ENCODE data around the gene C17orf78. TPM values are rescaled to one million over a fixed set of nuclear protein-coding genes. Genes with fewer than 3 reads are reported as not detected.

The C17orf78 gene
- total and polyA plus RNA-seq, 2 of the 13 experiments (the other 11 are each of a cell fraction or from before 2014, with no cell fraction given): not detected

DNA sequence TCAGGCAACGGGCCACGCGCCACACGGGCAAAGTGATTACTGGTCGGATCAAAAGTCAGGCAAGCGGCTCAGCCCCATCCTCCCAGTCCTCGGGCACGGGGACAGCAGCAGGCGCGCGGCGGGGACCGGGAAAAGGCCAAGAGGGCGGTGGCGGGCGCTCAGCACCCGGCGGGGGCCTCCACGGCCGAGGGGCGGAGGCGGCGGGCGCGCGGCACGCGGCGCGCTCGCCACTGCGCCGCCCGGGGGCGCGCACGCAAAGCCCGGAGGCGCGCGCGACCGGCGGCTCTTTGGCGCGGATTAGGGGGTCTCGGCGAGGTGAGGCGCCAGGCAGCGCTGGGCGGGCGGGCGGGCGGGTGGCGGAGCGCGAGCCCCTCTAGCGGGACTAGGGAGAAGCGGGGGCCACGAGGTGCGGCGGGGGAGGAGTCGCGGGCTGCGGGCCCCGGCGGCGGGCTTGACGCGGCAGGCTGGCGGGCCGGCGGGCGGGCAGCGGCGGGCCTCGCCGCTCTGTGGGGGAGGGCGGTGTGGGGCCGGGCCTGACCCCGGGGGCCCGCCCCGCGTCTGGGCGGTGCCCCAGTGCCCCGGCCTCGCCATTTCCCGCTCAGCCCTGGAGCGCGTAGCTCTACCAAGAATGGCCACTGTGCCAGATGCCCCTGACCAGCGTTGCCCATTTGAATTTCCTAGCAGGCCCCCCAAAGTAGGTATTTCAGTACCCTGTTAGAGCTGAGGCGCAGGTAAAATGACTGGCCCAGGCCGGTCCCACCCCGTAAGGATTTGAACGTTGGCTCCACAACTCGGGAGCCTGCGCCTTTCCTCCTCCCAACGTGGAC lies 31.1 kb downstream of the C17orf78 start, which contains the start of the genes ACACA and TADA2A (continued):
- TF ChIP-seq ZNF607 (CRISPR knock-in tag; IDR thresholded peaks at IDR 0.05; ENCODE audit: borderline replicate concordance) (peak; percentile 40; the same call in 1 of the 2 replicates), ARNT (IDR thresholded peaks at IDR 0.05) (no peak), GTF2F1 (IDR thresholded peaks at IDR 0.05; ENCODE audit: low read length) (no peak), SNRNP70 (IDR thresholded peaks at IDR 0.05; ENCODE audit: low read depth, low read length) (no peak), KAT2B (IDR thresholded peaks at IDR 0.05; ENCODE audit: borderline replicate concordance, low read depth, low read length) (no peak), RCOR2 (CRISPR knock-in tag; IDR thresholded peaks at IDR 0.05) (no peak), ZNF260 (CRISPR knock-in tag; IDR thresholded peaks at IDR 0.05; ENCODE audit: borderline replicate concordance, low read depth) (no peak), KDM3A (CRISPR knock-in tag; IDR thresholded peaks at IDR 0.05; ENCODE audit: low read depth) (no peak), ZFY (CRISPR knock-in tag; IDR thresholded peaks at IDR 0.05) (peak; percentile 70), ZNF788 (CRISPR knock-in tag; IDR thresholded peaks at IDR 0.05; ENCODE audit: borderline replicate concordance) (0 out of 2 replicates have a peak, but pooled peaks have one; percentile 36), NPAS2 (CRISPR knock-in tag; IDR thresholded peaks at IDR 0.05; ENCODE audit: borderline replicate concordance) (no peak), ZNF7 (CRISPR knock-in tag; IDR thresholded peaks at IDR 0.05) (no peak), ATRX (CRISPR knock-in tag; IDR thresholded peaks at IDR 0.05; ENCODE audit: borderline replicate concordance) (no peak), NFYB (CRISPR knock-in tag; IDR thresholded peaks at IDR 0.05) (0 out of 2 replicates have a peak, but pooled peaks have one; percentile 19)
- TF ChIP-seq, protein P1, sequence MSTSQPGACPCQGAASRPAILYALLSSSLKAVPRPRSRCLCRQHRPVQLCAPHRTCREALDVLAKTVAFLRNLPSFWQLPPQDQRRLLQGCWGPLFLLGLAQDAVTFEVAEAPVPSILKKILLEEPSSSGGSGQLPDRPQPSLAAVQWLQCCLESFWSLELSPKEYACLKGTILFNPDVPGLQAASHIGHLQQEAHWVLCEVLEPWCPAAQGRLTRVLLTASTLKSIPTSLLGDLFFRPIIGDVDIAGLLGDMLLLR (CRISPR knock-in tag; IDR thresholded peaks at IDR 0.05): peak; percentile 34
- TF ChIP-seq, protein P2, sequence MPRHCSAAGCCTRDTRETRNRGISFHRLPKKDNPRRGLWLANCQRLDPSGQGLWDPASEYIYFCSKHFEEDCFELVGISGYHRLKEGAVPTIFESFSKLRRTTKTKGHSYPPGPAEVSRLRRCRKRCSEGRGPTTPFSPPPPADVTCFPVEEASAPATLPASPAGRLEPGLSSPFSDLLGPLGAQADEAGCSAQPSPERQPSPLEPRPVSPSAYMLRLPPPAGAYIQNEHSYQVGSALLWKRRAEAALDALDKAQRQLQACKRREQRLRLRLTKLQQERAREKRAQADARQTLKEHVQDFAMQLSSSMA (CRISPR knock-in tag; IDR thresholded peaks at IDR 0.05): no peak
- TF ChIP-seq, protein P3, sequence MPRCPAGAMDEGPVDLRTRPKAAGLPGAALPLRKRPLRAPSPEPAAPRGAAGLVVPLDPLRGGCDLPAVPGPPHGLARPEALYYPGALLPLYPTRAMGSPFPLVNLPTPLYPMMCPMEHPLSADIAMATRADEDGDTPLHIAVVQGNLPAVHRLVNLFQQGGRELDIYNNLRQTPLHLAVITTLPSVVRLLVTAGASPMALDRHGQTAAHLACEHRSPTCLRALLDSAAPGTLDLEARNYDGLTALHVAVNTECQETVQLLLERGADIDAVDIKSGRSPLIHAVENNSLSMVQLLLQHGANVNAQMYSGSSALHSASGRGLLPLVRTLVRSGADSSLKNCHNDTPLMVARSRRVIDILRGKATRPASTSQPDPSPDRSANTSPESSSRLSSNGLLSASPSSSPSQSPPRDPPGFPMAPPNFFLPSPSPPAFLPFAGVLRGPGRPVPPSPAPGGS (CRISPR knock-in tag; IDR thresholded peaks at IDR 0.05): no peak
- TF ChIP-seq, protein P4, sequence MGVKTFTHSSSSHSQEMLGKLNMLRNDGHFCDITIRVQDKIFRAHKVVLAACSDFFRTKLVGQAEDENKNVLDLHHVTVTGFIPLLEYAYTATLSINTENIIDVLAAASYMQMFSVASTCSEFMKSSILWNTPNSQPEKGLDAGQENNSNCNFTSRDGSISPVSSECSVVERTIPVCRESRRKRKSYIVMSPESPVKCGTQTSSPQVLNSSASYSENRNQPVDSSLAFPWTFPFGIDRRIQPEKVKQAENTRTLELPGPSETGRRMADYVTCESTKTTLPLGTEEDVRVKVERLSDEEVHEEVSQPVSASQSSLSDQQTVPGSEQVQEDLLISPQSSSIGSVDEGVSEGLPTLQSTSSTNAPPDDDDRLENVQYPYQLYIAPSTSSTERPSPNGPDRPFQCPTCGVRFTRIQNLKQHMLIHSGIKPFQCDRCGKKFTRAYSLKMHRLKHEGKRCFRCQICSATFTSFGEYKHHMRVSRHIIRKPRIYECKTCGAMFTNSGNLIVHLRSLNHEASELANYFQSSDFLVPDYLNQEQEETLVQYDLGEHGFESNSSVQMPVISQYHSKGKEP (CRISPR knock-in tag; IDR thresholded peaks at IDR 0.05): no peak
- TF ChIP-seq, protein P5, sequence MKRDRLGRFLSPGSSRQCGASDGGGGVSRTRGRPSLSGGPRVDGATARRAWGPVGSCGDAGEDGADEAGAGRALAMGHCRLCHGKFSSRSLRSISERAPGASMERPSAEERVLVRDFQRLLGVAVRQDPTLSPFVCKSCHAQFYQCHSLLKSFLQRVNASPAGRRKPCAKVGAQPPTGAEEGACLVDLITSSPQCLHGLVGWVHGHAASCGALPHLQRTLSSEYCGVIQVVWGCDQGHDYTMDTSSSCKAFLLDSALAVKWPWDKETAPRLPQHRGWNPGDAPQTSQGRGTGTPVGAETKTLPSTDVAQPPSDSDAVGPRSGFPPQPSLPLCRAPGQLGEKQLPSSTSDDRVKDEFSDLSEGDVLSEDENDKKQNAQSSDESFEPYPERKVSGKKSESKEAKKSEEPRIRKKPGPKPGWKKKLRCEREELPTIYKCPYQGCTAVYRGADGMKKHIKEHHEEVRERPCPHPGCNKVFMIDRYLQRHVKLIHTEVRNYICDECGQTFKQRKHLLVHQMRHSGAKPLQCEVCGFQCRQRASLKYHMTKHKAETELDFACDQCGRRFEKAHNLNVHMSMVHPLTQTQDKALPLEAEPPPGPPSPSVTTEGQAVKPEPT (CRISPR knock-in tag; IDR thresholded peaks at IDR 0.05; ENCODE audit: low read depth): no peak
- TF ChIP-seq, protein P6, sequence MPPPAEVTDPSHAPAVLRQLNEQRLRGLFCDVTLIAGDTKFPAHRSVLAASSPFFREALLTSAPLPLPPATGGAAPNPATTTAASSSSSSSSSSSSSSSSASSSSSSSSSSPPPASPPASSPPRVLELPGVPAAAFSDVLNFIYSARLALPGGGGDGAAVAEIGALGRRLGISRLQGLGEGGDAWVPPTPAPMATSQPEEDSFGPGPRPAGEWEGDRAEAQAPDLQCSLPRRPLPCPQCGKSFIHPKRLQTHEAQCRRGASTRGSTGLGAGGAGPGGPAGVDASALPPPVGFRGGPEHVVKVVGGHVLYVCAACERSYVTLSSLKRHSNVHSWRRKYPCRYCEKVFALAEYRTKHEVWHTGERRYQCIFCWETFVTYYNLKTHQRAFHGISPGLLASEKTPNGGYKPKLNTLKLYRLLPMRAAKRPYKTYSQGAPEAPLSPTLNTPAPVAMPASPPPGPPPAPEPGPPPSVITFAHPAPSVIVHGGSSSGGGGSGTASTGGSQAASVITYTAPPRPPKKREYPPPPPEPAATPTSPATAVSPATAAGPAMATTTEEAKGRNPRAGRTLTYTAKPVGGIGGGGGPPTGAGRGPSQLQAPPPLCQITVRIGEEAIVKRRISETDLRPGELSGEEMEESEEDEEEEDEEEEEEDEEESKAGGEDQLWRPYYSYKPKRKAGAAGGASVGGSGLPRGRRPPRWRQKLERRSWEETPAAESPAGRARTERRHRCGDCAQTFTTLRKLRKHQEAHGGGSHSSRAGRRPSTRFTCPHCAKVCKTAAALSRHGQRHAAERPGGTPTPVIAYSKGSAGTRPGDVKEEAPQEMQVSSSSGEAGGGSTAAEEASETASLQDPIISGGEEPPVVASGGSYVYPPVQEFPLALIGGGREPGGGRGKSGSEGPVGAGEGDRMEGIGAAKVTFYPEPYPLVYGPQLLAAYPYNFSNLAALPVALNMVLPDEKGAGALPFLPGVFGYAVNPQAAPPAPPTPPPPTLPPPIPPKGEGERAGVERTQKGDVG (CRISPR knock-in tag; IDR thresholded peaks at IDR 0.05; ENCODE audit: borderline replicate concordance): no peak
